ENCODE data around the gene MAP1LC3B2. TPM values are rescaled to one million over a fixed set of nuclear protein-coding genes. Genes with fewer than 3 reads are reported as not detected.
A peak's percentile ranks its signal among the peaks of the same experiment; 100 is the strongest.

MAP1LC3B2 gene
- total and polyA plus RNA-seq, 12 donors: 0.59 to 4.6 (median 2.2) TPM

DNA sequence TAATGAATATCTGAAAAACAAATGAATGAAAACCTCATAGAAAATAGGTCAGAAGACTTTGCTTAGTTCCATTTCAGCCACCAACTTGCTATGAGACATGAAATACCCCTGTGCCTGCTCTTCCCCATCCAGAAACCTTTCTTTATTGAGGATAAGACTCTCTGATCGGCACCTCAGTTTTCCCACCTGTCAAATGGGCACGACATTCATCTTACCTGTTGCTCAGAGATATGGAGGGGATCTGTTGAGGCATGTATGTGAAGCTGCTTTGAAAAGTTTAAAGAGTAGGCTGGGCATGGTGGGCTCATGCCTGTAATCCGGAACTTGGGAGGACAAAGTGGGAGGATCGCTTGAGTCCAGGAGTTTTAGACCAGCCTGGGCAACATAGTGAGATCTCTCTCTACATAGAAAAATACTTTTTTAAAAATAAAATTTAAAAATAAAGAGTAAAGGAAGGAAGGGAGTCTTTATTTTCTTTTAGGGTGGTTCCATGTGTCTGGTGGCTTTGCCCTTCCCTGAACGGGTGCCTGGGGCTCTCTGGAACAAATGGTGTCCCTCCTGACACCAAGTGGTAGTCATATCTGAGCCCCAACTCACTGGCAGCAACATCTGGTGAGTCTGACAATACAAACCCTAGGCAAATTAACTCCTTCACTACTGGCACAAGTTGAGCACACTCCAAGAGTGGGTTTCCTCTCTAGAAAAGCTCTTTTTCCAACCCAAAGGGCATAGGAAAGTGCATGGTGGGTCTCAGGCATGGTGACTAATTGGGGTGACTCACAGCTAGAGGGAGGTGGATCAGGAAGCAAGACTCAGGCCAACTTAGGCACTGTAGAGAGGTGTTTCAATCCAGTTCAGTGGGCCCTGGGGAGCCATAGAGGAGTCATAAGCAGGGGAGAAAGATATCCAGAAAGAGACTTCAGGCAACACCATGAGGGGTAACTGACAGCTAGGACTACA lies 42.1 kb downstream of the MAP1LC3B2 start:
- intact Hi-C loops (cut with DNase I): loop anchor here in 8 of 10 donors (5.0 to 10.0 kb wide), 8 partner anchors 76 to 606 kb away; partner anchors contain the start of gene MED13L (in 3 of the 8)
- 90 to 92% methylated on average over 5 of the region's 5 CpGs for WGBS, 2 donors
- Histone ChIP-seq H3K9me3 (no peaks in the 10 kb centered on the region), H3K27me3 (peaks cover 0 to 10% (median 0%) of the 10 kb centered on the region in 7 donors), H3K4me3 (no peak overlapping the region), H3K4me1 (peaks cover 6 to 42% (median 16%) of the 10 kb centered on the region in 9 donors), H3K36me3 (no peaks in the 10 kb centered on the region), H3K27ac (peak overlapping the region in 3 of 10 donors; percentile 7 to 46 (median 44))
- peak in 1 of 8 donors; percentile 16 for ATAC-seq
- no peak for DNase-seq
- TF ChIP-seq CTCF (IDR thresholded peaks at IDR 0.05): no peak

DNA sequence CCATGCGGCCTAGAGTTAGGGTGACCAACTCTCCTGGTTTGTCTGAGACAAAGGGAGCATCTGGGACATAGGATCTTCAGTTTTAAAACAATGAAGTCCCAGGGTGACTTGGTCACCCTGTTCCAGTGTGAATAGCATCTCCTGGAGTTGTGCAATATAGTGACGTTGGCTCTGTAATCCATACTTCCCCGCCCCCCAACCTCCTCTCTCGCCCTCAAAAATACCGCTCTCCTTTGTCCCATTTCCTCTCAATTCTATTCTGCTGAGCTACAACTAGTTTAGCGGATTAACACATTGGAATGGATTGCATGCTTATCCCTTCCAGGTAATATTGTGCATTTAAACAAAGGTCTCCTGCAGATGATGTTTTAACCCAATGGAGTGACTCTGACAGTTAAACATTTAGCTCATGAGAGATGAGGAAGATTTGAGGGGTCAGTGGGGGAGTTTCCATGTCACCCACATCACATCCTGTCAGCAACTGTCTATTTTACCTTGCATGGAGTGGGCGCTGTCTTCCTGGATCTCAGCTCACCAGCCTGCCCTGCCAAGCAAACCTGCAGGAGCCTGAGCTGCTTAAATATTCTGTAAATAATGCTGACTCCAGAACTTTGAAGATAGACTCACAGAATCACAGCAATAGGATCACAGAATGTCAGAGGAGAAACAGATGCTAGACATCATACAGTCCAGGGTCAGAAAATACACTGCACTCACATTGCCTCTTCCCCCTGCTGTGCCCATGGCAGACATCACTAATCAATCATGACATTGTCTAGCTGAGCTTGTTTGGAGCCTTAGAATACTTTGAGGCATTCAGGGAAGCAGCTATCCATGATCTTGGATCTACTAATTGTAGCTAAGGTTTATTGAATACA lies 43.0 kb downstream of the MAP1LC3B2 start:
- Histone ChIP-seq H3K4me1 (peaks cover 6 to 42% (median 16%) of the 10 kb centered on the region in 9 donors), H3K36me3 (no peaks in the 10 kb centered on the region), H3K27ac (peak overlapping the region in 1 of 10 donors; percentile 44), H3K9me3 (no peaks in the 10 kb centered on the region), H3K4me3 (no peak overlapping the region), H3K27me3 (peaks cover 0 to 10% (median 0%) of the 10 kb centered on the region in 7 donors)
- ATAC-seq (no peak), DNase-seq (no peak)
- WGBS, 2 donors: 84 to 86% methylated on average over 7 of the region's 7 CpGs
- intact Hi-C loops (cut with DNase I): loop anchor here in 8 of 10 donors (5.0 to 10.0 kb wide), 8 partner anchors 75 to 607 kb away; partner anchors contain the start of gene MED13L (in 3 of the 8)
- no peak for TF ChIP-seq CTCF (IDR thresholded peaks at IDR 0.05)

- H3K27ac ChIP-seq: no peak overlapping the region
- no peaks in the 10 kb centered on the region for H3K9me3 ChIP-seq
- H3K27me3 ChIP-seq: peaks cover 0 to 10% (median 0%) of the 10 kb centered on the region in 7 donors
- DNase-seq: no peak
- intact Hi-C loops (cut with DNase I): loop anchor here in 8 of 10 donors (5.0 to 10.0 kb wide), 8 partner anchors 74 to 609 kb away; partner anchors contain the start of gene MED13L (in 3 of the 8)
- H3K36me3 ChIP-seq: no peaks in the 10 kb centered on the region
- no peak for TF ChIP-seq CTCF (IDR thresholded peaks at IDR 0.05)
- H3K4me1 ChIP-seq: peaks cover 4 to 38% (median 12%) of the 10 kb centered on the region in 9 donors
- H3K4me3 ChIP-seq: no peak overlapping the region
- 59 to 75% methylated on average over 15 of the region's 15 CpGs for WGBS, 2 donors
- ATAC-seq: no peak
Measured at GRCh38 chr12:116603546-116604177, 44.5 kb downstream of the MAP1LC3B2 start.
